Kidney epithelial cell (primary cell): ENCODE data around the gene DPYSL4. TPM values are rescaled to one million over a fixed set of nuclear protein-coding genes. Genes with fewer than 3 reads are reported as not detected.

Source experiments
- DNase-seq: peaks from one replicate; pipeline ENCODE4 v3.0.0-alpha.2; 2010; ENCODE audit warnings: low read depth
- H3K27me3 ChIP-seq: 2 replicates; pipeline ENCODE4 v1.6.0; 2011; ENCODE audit warnings: low read length; ENCODE audit not compliant: control insufficient read depth, insufficient read depth
- H3K36me3 ChIP-seq: 2 replicates; pipeline ENCODE4 v1.5.1; 2011; ENCODE audit warnings: low read length; ENCODE audit not compliant: control insufficient read depth, insufficient read depth
- H3K4me3 ChIP-seq: 2 replicates; pipeline ENCODE4 v1.5.1; 2011; ENCODE audit warnings: low read depth, mild to moderate bottlenecking, control low read depth, low read length
- CTCF ChIP-seq: IDR thresholded peaks from 2 replicates; pipeline ENCODE4 v1.5.1; 2011; ENCODE audit warnings: mild to moderate bottlenecking, moderate library complexity, low read length, control low read depth, inconsistent platforms; ENCODE audit not compliant: insufficient read depth, poor library complexity, severe bottlenecking
- total RNA-seq: library from RNA; depleted of rRNA; stranded (reverse); fragments of >200 nt; gene quantifications from 2 replicates; pipeline ENCODE4 v1.2.3, GENCODE V29; 2015

DPYSL4 gene
- total RNA-seq, 1 donor from 2014 or later = 15.3 TPM

GRCh38 chr10:132228616-132229015 lies 41.9 kb downstream of the DPYSL4 start:
- no peak for DNase-seq
- no peak for TF ChIP-seq CTCF
- Histone ChIP-seq H3K27me3 (no peaks in the 10 kb centered on the region), H3K4me3 (no peak overlapping the region), H3K36me3 (no peaks in the 10 kb centered on the region)

GRCh38 chr10:132229096-132229495 lies 42.3 kb downstream of the DPYSL4 start:
- DNase-seq = no peak

GRCh38 chr10:132229834-132230556 lies 43.2 kb downstream of the DPYSL4 start:
- no peak for DNase-seq
- H3K4me3 ChIP-seq = no peak overlapping the region
- TF ChIP-seq CTCF = no peak

More at GRCh38 chr10:132229096-132229495, 42.3 kb downstream of the DPYSL4 start:
- no peak for TF ChIP-seq CTCF
- Histone ChIP-seq H3K4me3 (no peak overlapping the region), H3K27me3 (no peaks in the 10 kb centered on the region), H3K36me3 (no peaks in the 10 kb centered on the region)

GRCh38 chr10:132230557-132231210 lies 43.9 kb downstream of the DPYSL4 start:
- no peak for DNase-seq
- no peak for TF ChIP-seq CTCF
- H3K4me3 ChIP-seq = no peak overlapping the region
- no peaks in the 10 kb centered on the region for H3K27me3 ChIP-seq
- no peaks in the 10 kb centered on the region for H3K36me3 ChIP-seq

More at GRCh38 chr10:132229834-132230556, 43.2 kb downstream of the DPYSL4 start:
- no peaks in the 10 kb centered on the region for H3K27me3 ChIP-seq
- H3K36me3 ChIP-seq = no peaks in the 10 kb centered on the region

GRCh38 chr10:132231656-132232022 lies 44.9 kb downstream of the DPYSL4 start:
- no peak for TF ChIP-seq CTCF
- no peak overlapping the region for H3K4me3 ChIP-seq
- no peaks in the 10 kb centered on the region for H3K27me3 ChIP-seq
- no peak for DNase-seq
- H3K36me3 ChIP-seq = no peaks in the 10 kb centered on the region
